HG02943 (cell line): ENCODE results near the gene GET4.
"Not testable (repeated sequence)": the region's sequence is repeated elsewhere in the genome, so short reads cannot be mapped to it uniquely, and the experiment has no call there.

Source experiments
- ATAC-seq: cut with Tn5 transposase; IDR thresholded peaks from one replicate; pipeline ENCODE4 v1.9.1; 2021; ENCODE audit warnings: mild to moderate bottlenecking, low read depth, moderate library complexity; ENCODE audit not compliant: unreplicated experiment

The GET4 gene

DNA sequence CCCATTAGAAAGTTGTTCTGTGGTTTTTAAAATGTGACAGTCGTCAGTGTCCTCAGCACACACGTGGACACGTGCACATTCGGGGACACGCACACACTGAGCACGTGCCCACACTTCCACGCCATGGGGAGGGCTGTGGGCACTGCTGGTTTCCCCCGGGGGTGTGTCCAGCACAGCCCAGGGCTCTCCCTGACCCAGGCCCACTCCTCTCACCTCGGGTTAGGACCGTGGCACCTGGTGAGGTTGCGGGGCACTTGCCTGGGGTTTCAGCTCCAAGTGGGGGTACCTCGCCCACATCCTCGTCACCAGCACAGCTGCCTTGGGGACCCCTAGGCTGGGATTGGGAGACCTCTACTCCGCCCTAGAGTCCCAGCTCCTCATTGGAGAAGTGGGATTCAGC, 20.7 kb downstream of the GET4 start:
- no peak for ATAC-seq

DNA sequence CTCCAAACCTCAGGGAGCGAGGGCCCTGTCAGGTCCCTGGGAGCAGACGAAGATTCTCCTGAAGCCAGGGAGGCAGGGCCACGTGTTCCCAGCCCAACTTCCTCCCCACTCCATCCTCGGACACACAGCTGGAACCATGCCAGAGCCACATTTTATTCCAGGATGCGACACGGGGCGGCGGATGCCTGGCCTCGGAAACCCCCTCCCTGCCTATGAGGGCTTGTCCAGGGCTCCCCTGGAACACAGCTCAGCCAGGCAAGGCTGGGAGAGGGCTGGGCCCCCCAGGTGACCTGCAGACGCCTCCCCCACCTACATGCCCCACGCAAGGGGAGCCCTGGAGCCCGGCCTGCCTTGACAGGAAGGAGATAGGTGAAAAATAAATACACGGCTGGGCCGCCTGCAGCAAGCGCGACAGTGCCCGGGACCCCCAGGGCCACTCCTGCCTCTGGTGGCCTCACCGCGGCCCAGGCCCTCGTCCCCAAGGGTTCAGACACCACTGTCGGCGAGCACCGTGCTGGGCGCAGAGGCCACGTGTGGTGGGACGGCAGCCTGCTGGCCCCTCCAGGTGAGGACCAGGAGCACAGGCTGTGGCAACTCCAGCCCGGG, 21.5 kb downstream of the GET4 start:
- ATAC-seq, result no peak

- no peak for ATAC-seq
Measured at GRCh38 chr7:898460-898854, 22.1 kb downstream of the GET4 start.

DNA sequence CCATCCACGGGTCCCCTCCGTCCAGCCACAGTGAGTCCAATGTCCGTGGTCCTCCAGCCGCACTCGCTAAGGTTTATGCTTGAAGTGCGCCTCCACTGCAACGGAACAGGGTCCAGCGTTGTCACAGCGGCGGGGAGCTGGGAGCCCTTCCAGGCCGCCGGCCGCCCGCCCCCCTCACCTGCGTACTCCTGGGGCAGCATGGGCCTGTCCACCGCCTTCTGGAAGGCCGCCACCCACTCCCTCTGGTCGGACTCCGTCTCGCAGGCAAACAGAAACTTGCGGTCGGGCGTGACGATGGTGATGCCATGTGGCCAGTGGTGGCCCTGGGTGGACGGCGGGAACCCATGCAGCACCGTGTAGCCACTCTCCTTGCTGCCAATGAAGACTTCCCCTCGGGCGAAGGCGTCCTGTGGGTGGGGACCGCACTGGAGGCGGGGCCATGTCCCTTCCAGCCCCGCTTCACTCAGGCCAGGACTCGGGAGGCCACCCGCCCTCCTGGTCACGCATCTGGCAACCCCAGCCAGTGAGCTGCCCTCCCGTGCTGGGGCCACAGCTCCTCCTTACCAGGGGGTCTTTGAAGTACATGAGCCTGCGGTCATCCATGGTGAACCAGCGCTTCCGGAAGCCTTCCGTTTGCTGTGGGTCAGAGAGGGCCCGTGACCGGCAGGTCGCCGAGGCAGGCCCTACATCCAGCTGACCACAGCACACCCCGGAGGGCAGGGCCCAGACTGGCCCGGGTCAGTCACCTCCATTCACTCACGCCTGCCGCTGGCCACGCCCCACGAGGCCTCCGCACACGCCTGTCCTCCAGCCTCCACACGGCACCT, 22.7 kb downstream of the GET4 start:
- no peak for ATAC-seq

DNA sequence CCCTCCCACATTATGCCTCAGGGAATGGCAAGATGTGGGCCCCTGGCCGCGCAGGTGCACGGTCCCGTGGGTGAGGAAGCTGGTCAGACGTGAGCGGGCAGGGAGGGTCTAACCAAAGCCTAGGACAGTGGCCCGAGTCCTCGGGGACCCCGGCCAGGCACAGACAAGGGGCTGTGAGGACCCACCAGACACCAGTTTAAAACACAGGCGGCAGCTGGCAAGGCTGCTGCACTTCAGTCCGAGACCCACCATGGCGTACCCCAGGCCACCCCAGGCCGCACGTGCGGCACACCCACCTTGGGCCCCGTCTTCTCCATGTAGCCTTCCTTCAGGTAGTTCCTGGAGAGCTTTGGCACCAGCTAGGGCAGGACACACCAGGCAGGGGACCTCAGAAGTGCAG, 23.5 kb downstream of the GET4 start:
- no peak for ATAC-seq

- ATAC-seq, result no peak
Measured at GRCh38 chr7:900331-901040, 24.1 kb downstream of the GET4 start.

GRCh38 chr7:901041-901387, 24.7 kb downstream of the GET4 start:
- no peak for ATAC-seq

DNA sequence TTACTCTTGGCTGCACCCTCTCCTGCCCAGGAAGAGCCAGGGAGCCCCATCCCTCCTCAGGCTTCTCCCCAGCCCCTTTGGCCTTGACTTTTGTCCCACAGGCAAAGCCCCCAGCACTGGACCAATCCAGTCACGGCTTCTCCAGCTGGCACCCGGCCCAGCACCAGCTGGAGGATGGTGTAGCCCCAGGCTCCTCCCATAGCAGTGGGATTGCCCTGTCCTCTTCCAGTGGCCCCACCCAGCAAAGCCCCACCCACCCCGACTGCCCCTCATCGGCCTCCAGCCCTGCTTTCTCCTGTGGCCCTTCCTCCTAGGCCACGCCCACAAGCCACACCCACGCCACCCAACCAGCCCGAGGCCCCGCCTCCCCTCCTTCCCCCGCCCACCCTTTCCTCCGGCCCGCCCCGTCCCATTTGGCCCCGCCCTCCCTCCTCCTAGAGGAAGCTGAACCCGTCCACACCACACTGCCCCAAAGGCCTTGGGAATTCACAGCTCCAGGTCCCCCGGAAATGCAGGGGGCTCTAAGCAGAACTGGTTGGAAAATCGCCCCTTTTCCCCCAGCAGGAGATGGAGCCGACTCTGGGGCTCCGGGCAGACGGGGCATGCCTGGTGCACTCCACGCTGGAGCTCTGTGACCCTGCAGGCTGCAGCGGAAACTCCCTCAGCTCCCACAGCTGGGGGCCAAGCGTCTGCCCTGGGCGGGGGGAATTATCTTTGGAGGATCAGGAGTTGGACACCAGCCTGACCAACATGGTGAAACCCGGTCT, 25.2 kb downstream of the GET4 start:
- ATAC-seq, result no peak

GRCh38 chr7:902996-903395, 26.6 kb downstream of the GET4 start:
- no peak for ATAC-seq

DNA sequence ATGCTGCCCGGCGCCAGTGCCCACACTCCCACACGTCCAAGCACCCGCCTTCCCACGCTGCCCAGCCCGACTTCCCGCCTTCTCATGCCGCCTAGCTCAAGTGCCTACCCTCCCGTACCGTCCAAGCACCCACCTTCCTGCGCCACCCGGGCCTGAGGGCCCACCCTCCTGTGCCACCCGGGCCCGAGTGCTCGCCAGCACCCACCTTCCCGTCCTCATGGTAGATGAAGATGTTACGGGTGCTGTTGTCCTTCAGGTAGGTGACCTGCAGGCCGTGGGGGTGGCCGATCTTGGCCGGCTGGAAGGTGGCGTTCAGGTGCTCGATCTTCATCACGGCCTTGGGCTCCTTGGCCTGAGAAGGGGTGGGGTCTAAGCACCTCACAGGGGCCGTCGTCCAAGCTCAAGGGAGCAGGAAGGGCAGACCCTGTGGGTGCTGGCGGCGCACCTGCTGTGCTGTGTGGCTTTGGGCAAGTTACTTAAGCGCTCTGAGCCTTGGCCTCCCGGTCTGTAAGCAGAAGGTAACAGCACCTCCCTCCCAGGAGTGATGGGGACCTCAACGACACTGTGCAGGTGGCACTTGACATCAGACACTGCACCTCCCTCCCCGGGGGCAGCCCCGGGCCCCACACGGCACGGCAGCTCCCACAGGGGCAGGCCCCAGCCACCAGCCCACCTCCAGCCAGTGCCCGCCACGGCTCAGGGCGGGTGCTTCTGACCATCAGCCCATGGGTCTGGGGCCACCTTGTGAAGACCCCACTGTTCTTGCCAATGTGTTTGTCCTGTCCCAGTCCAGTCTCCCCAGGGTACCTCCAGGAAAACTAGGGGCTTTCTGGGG, 27.8 kb downstream of the GET4 start:
- ATAC-seq, result no peak

DNA sequence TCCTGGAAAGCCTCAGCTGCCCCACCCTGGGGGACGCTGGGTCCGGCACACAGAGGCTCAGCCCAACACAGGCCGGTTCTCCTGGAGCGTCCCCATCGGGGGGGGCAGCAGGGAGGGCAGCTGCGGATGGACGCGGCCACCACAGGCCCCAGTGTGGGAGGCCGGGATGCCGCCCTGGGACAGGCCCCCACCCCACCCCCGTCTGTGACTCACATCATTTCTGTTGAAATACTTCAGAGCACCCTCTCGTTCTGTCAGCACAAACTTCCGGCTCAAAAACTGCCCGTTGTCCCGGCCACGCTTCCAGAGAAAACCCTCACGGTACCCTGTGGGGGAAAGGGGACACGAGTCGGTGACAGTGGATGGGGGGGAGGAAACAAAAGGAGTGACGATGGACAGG, 28.5 kb downstream of the GET4 start:
- no peak for ATAC-seq

GRCh38 chr7:906776-907157, 30.4 kb downstream of the GET4 start:
- ATAC-seq, result no peak

DNA sequence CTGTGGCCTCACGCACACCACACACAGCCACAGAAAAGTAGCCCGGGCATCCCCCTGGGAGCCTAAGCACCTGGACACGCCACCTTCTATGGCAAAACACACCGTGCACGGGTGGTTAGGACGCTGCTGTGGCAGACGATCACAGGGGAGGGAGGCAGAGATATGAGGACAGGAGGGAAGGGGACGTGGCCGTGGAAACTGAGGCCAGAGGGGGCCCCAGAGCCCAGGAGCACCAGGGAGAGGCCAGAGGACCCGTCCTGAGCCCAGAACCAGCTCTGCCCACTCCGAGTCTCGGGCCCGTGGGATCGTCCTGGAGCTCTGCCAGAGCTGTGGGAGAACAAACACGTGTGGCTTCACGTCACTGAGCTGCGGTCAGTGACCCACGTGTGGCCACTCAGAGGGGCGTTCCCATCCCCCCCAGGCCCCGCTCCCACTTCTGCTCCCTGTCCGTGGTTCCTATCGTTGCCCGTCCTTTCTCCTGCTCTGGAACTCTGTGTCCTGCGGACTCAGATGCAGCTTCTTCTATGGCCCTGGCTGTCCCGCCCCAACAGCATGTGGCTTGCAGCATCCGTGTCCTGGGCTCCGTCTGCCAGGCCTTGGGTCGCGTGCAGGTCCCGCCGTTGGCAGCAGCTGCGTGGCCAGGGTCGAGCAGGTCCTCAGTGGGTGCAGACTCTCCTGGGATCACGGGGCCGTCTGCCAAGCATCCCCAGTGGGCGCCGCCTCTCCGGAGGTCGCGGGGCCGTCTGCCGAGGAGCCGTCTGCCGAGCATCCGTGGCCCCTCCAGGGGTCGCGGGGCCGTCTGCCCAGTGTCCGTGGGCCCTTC, 31.0 kb downstream of the GET4 start:
- ATAC-seq, result no peak

GRCh38 chr7:908159-908581, 31.8 kb downstream of the GET4 start:
- no peak for ATAC-seq

- not testable (repeated sequence) for ATAC-seq
Measured at GRCh38 chr7:908591-909357, 32.4 kb downstream of the GET4 start.

DNA sequence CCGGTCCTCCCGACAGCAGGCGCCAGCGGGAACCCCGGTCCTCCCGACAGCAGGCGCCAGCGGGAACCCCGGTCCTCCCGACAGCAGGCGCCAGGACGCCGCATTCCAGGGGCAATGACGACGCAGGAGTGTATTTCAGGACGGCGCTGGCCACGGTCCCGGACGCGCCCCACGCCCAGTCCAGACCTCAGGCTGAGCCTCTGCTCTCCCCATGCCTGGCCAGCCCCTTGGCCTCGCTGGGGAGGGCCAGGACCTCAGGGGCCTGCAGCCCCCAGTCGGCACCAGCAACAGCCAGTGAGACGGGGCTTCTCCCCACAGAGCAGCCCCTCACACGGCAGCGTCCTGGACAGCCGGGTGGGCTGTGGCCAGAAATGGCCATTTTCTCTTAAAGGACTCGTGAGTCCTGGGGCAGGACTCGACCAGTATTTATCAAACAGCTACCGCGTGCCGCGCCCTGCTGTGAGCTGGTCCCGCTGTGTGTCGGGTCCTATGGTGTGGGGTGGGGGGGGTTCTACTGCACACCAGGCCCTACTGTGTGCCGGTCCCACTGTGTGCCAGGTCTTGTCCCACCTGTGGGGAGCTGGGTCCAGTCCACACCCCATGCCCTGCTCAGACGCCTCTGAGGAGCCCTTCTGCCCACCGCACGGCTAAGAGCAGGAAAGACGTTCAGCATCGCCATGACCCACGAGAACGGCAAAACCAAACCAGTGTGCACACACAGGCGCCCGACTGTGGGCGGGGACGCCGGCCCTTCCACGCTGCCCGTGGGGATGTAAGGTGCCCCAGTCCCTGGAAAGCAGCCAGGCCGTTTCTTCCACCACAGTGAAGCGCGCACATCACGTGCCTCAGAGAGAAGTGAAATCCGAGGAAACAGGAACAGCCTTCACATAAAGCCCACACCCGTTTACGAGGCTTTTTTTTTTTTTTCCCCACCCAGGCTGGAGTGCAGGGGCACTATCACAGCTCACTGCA, 33.3 kb downstream of the GET4 start:
- no peak for ATAC-seq

- no peak for ATAC-seq
Measured at GRCh38 chr7:910441-910861, 34.1 kb downstream of the GET4 start.
